HepG2 (cell line): ENCODE data around the gene RPL31.

Experiments used
- ELF4 ChIP-seq: sonication (generic); formaldehyde crosslinking; IDR thresholded peaks from 2 replicates; pipeline ENCODE4 v1.5.0; 2020; ENCODE audit warnings: missing genetic modification reagents, mild to moderate bottlenecking, moderate library complexity, borderline replicate concordance
- EZH2 ChIP-seq: conservative IDR thresholded peaks from 2 replicates; pipeline ENCODE4 v1.6.1; 2012; ENCODE audit warnings: mild to moderate bottlenecking, low read depth, low read length, moderate library complexity
- MXI1 ChIP-seq: IDR thresholded peaks from 3 replicates; pipeline ENCODE4 v1.6.1; 2012; ENCODE audit warnings: low read depth, low read length, inconsistent platforms, borderline replicate concordance
- ZNF703 ChIP-seq: sonication (generic); formaldehyde crosslinking; IDR thresholded peaks from 2 replicates; pipeline ENCODE4 v1.5.1; 2020; ENCODE audit warnings: missing genetic modification reagents, mild to moderate bottlenecking, moderate library complexity, borderline replicate concordance

DNA sequence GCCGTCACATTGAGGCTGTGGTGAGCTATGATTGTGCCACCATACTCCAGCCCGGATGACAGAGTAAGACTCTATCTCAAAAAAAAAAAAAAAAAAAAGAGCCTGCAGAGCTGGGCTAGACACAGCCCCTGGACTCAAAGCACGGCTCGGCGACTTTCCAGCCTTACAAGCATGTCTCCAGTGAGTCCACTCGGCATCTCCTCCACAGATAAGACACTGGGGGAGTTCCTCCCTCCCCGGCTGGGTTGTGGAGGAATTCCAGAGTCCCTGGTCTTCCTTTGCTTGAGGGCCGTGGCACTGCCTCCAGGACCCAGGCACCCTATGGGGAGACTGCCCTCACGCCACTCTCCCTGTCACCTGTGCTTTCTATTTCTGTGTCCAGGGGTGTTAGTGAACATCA, 30.9 kb upstream of the RPL31 start:
- TF ChIP-seq ELF4 (no peak), EZH2 (no peak), MXI1 (no peak), ZNF703 (CRISPR knock-in tag) (no peak)
